ENCODE results near the gene ZCCHC8.
"Not testable (repeated sequence)": the region's sequence is repeated elsewhere in the genome, so short reads cannot be mapped to it uniquely, and the experiment has no call there.

ZCCHC8 gene

DNA sequence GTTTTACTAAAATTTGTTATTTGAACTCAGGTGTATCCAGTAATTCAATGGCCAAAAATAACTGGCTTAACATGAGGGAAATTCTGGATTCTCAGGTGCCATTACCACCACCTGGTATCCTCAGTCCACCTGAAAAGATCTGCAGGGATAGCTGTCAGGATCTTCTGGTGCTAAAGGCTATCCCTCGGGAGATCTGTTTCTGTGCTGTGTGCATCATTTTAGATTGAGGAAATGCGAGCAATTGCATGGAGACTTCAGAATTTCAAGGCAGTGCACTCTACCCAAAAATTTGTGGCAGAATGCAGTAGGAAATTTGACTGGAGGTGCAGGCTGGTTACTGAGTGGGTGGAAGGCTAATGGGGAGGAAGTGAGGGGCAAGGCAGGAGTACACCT is 26.4 kb downstream of the ZCCHC8 start:
- Histone ChIP-seq H3K9me3 (replicated peaks in 1 of 2; ENCODE audit: control insufficient read depth in 2 of 2, insufficient read depth in 1 of 2, low read depth in 1 of 2, low read length in 2 of 2) (no peaks in the 10 kb centered on the region), H3K79me1 (ENCODE audit: low read depth, low read length) (peaks cover 2% of the 10 kb centered on the region), H3K4me1 (ENCODE audit: control insufficient read depth in 2 of 2, insufficient read depth in 1 of 2, low read depth in 1 of 2, low read length in 2 of 2) (no peaks in the 10 kb centered on the region), H2BK12ac (ENCODE audit: low read length) (no peak overlapping the region), H4K91ac (ENCODE audit: low read depth, low read length, poor library complexity) (no peak overlapping the region), H2BK120ac (ENCODE audit: low read depth, low read length) (no peak overlapping the region), H2BK5ac (ENCODE audit: low read length) (no peak overlapping the region), H2BK15ac (ENCODE audit: low read length) (no peak overlapping the region), H3K9ac (ENCODE audit: low read depth, low read length, poor library complexity) (no peak overlapping the region), H3K4me2 (ENCODE audit: insufficient read depth, low read length, poor library complexity, severe bottlenecking) (no peak overlapping the region), H3K27me3 (ENCODE audit: control insufficient read depth in 3 of 3, insufficient read depth in 3 of 3, low read depth in 1 of 3, low read length in 3 of 3) (no peaks in the 10 kb centered on the region), H3K4me3 (ENCODE audit: low read length in 2 of 2) (no peak overlapping the region), H3K23ac (ENCODE audit: low read depth, low read length, poor library complexity) (no peak overlapping the region), H4K8ac (ENCODE audit: low read depth, low read length) (no peak overlapping the region), H3K4ac (ENCODE audit: low read length) (no peak overlapping the region), H3K14ac (ENCODE audit: low read length) (no peak overlapping the region), H3K36me3 (replicated peaks in 1 of 2; ENCODE audit: control insufficient read depth in 2 of 2, insufficient read depth in 2 of 2, low read length in 2 of 2) (peaks cover 31 to 80% of the 10 kb centered on the region in 2 donors), H3K27ac (replicated peaks; ENCODE audit: low read length) (no peak overlapping the region), H2AK5ac (ENCODE audit: low read depth, low read length) (no peak overlapping the region), H2AFZ (ENCODE audit: low read length) (no peak overlapping the region), H3K18ac (ENCODE audit: low read length) (no peak overlapping the region)
- no peak for DNase-seq (ENCODE audit: low spot score)
- no CpG with 5 or more reads among the region's 2 CpGs for WGBS, 2 donors (ENCODE audit: extremely low coverage in 2 of 2, insufficient read length in 2 of 2, insufficient replicate concordance in 1 of 2)

DNA sequence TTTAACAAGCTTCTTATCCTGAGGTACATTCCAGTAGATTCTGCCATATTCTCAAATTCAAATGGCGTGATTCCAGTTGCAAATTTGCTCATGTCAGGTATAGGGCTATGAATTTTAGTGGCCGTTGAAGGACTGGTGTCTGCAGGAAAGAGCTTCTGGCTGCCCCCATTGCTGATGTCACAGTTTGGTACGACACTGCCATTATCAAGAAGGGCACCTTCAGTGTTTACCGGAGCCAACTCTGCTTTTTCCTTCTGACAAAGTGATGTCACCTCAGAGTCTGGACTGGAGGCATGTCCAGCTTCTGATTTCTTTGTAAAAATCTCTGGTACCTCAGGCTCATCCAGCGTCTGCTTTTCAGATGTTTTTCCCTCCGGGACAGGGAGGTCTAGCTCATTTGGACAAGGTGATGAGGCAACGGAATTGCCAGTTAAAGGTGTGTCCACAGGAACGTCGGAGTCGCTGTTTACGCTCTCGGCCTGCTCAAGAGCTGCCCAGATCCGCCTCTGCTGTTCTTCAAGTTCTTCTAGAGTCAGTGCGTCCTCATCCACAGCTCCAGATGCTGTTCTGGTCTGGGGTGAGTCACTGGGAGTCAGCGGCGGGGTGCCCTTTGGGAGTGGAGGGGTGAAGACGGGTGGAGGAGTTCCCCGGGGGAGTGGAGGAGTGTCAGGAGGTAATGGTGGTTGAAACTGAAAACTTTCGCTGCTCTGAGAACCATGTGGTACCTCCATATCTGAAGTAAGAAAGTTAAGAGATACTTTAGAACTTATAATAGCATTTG is 27.0 kb downstream of the ZCCHC8 start:
- no peak overlapping the region for H3K4me2 ChIP-seq (ENCODE audit: insufficient read depth, low read length, poor library complexity, severe bottlenecking)
- H3K79me1 ChIP-seq (ENCODE audit: low read depth, low read length) = peaks cover 2% of the 10 kb centered on the region
- no peak overlapping the region for H3K9ac ChIP-seq (ENCODE audit: low read depth, low read length, poor library complexity)
- no peak overlapping the region for H3K4me3 ChIP-seq (ENCODE audit: low read length in 2 of 2)
- WGBS, 2 donors (ENCODE audit: extremely low coverage in 2 of 2, insufficient read length in 2 of 2, insufficient replicate concordance in 1 of 2) = no CpG with 5 or more reads among the region's 19 CpGs
- H2AFZ ChIP-seq (ENCODE audit: low read length) = no peak overlapping the region
- no peak overlapping the region for H3K18ac ChIP-seq (ENCODE audit: low read length)
- no peaks in the 10 kb centered on the region for H3K27me3 ChIP-seq (ENCODE audit: control insufficient read depth in 3 of 3, insufficient read depth in 3 of 3, low read depth in 1 of 3, low read length in 3 of 3)
- H3K14ac ChIP-seq (ENCODE audit: low read length) = no peak overlapping the region
- H3K9me3 ChIP-seq (replicated peaks in 1 of 2; ENCODE audit: control insufficient read depth in 2 of 2, insufficient read depth in 1 of 2, low read depth in 1 of 2, low read length in 2 of 2) = no peaks in the 10 kb centered on the region
- no peak overlapping the region for H2BK120ac ChIP-seq (ENCODE audit: low read depth, low read length)
- H3K4me1 ChIP-seq (ENCODE audit: control insufficient read depth in 2 of 2, insufficient read depth in 1 of 2, low read depth in 1 of 2, low read length in 2 of 2) = no peaks in the 10 kb centered on the region
- H4K91ac ChIP-seq (ENCODE audit: low read depth, low read length, poor library complexity) = no peak overlapping the region
- no peak overlapping the region for H2BK12ac ChIP-seq (ENCODE audit: low read length)
- H3K36me3 ChIP-seq (replicated peaks in 1 of 2; ENCODE audit: control insufficient read depth in 2 of 2, insufficient read depth in 2 of 2, low read length in 2 of 2) = peaks cover 28 to 74% of the 10 kb centered on the region in 2 donors
- H2BK15ac ChIP-seq (ENCODE audit: low read length) = no peak overlapping the region
- no peak overlapping the region for H2BK5ac ChIP-seq (ENCODE audit: low read length)
- no peak for DNase-seq (ENCODE audit: low spot score)
- H3K23ac ChIP-seq (ENCODE audit: low read depth, low read length, poor library complexity) = no peak overlapping the region
- H3K4ac ChIP-seq (ENCODE audit: low read length) = no peak overlapping the region
- H4K8ac ChIP-seq (ENCODE audit: low read depth, low read length) = no peak overlapping the region
- H2AK5ac ChIP-seq (ENCODE audit: low read depth, low read length) = no peak overlapping the region
- H3K27ac ChIP-seq (replicated peaks; ENCODE audit: low read length) = no peak overlapping the region

DNA sequence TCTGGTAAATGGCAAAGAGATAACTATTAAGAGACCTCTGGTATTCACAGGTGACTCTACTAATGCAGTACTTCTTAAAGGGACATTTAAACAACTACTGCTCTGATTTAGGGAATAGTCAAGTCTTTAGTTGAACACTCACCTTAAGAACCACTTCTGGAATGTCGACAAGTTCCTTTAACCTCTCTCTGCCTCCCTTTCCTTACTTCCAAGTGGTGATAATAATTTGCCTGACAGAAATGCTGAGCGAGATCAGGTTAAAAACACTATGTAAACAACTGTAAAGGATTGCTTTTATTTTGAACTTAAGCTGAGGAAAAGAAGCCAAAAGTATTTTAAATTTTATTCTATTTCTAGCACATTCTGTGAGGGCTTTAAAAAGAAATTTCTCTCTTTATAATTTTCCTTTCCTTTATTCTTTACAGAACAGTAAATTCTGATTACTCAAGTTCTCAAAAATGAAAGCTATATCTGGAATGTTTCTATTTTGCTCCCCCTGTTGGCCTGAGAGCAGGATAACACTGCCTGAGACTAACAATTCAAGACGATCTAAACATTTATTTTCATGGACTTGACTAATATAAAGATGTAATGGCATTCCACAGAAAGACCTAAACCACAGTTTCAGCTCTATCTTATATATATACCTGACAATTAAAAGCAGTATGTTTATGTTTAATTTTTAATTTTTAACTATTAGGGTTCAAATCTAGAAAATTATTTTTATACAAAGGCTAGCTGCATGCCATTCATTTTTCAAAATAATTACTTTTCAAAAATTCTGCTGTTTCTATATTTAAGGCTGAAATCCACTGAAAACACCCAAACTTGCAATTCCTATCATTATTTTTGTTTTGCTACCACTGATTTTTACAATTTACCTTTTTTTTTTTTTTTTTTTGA is 29.2 kb downstream of the ZCCHC8 start:
- Histone ChIP-seq H2BK12ac (ENCODE audit: low read length) (no peak overlapping the region), H3K4me2 (ENCODE audit: insufficient read depth, low read length, poor library complexity, severe bottlenecking) (no peak overlapping the region), H4K91ac (ENCODE audit: low read depth, low read length, poor library complexity) (no peak overlapping the region), H4K8ac (ENCODE audit: low read depth, low read length) (no peak overlapping the region), H3K23ac (ENCODE audit: low read depth, low read length, poor library complexity) (no peak overlapping the region), H3K18ac (ENCODE audit: low read length) (no peak overlapping the region), H3K27me3 (ENCODE audit: control insufficient read depth in 3 of 3, insufficient read depth in 3 of 3, low read depth in 1 of 3, low read length in 3 of 3) (no peaks in the 10 kb centered on the region), H3K14ac (ENCODE audit: low read length) (no peak overlapping the region), H2BK5ac (ENCODE audit: low read length) (no peak overlapping the region), H3K27ac (replicated peaks; ENCODE audit: low read length) (no peak overlapping the region), H2AK5ac (ENCODE audit: low read depth, low read length) (no peak overlapping the region), H2BK15ac (ENCODE audit: low read length) (no peak overlapping the region), H3K9ac (ENCODE audit: low read depth, low read length, poor library complexity) (no peak overlapping the region), H3K9me3 (replicated peaks in 1 of 2; ENCODE audit: control insufficient read depth in 2 of 2, insufficient read depth in 1 of 2, low read depth in 1 of 2, low read length in 2 of 2) (no peaks in the 10 kb centered on the region), H3K36me3 (replicated peaks in 1 of 2; ENCODE audit: control insufficient read depth in 2 of 2, insufficient read depth in 2 of 2, low read length in 2 of 2) (peaks cover 20 to 53% of the 10 kb centered on the region in 2 donors), H3K4ac (ENCODE audit: low read length) (no peak overlapping the region), H2AFZ (ENCODE audit: low read length) (no peak overlapping the region), H2BK120ac (ENCODE audit: low read depth, low read length) (no peak overlapping the region), H3K4me3 (ENCODE audit: low read length in 2 of 2) (no peak overlapping the region), H3K4me1 (ENCODE audit: control insufficient read depth in 2 of 2, insufficient read depth in 1 of 2, low read depth in 1 of 2, low read length in 2 of 2) (no peaks in the 10 kb centered on the region), H3K79me1 (ENCODE audit: low read depth, low read length) (peaks cover 2% of the 10 kb centered on the region)
- DNase-seq (ENCODE audit: low spot score) = peak; percentile 30
- no CpG with 5 or more reads among the region's 3 CpGs for WGBS, 2 donors (ENCODE audit: extremely low coverage in 2 of 2, insufficient read length in 2 of 2, insufficient replicate concordance in 1 of 2)

DNA sequence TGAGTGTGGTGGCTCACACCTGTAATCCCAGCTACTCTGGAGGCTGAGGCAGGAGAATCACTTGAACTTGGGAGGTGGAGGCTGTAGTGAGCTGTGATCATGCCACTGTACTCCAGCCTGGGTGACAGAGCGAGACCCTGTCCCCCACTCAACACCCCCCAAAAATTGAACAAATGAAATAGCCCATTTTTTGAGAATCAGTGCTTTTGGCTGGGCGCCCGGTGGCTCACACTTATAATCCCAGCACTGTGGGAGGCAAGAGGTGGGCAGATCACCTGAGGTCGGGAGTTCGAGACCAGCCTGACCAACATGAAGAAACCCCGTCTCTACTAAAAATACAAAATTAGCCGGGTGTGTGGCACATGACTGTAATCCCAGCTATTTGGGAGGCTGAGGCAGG is 30.2 kb downstream of the ZCCHC8 start:
- not testable (repeated sequence) for H3K4me1 ChIP-seq (ENCODE audit: control insufficient read depth in 2 of 2, insufficient read depth in 1 of 2, low read depth in 1 of 2, low read length in 2 of 2); DNase-seq (ENCODE audit: low spot score); H4K8ac ChIP-seq (ENCODE audit: low read depth, low read length); H3K23ac ChIP-seq (ENCODE audit: low read depth, low read length, poor library complexity); H3K4me3 ChIP-seq (ENCODE audit: low read length in 2 of 2); H3K27ac ChIP-seq (replicated peaks; ENCODE audit: low read length); H3K4me2 ChIP-seq (ENCODE audit: insufficient read depth, low read length, poor library complexity, severe bottlenecking); H4K91ac ChIP-seq (ENCODE audit: low read depth, low read length, poor library complexity); H3K14ac ChIP-seq (ENCODE audit: low read length); H2BK12ac ChIP-seq (ENCODE audit: low read length); H2AFZ ChIP-seq (ENCODE audit: low read length); H3K4ac ChIP-seq (ENCODE audit: low read length); H2BK5ac ChIP-seq (ENCODE audit: low read length); H3K9ac ChIP-seq (ENCODE audit: low read depth, low read length, poor library complexity); H2BK15ac ChIP-seq (ENCODE audit: low read length); H3K27me3 ChIP-seq (ENCODE audit: control insufficient read depth in 3 of 3, insufficient read depth in 3 of 3, low read depth in 1 of 3, low read length in 3 of 3); H3K18ac ChIP-seq (ENCODE audit: low read length); H3K9me3 ChIP-seq (replicated peaks in 1 of 2; ENCODE audit: control insufficient read depth in 2 of 2, insufficient read depth in 1 of 2, low read depth in 1 of 2, low read length in 2 of 2); H3K79me1 ChIP-seq (ENCODE audit: low read depth, low read length); H2AK5ac ChIP-seq (ENCODE audit: low read depth, low read length); H2BK120ac ChIP-seq (ENCODE audit: low read depth, low read length)
- WGBS, 2 donors (ENCODE audit: extremely low coverage in 2 of 2, insufficient read length in 2 of 2, insufficient replicate concordance in 1 of 2) = no CpG with 5 or more reads among the region's 7 CpGs
- peaks cover 13 to 43% of the 10 kb centered on the region in 2 donors for H3K36me3 ChIP-seq (replicated peaks in 1 of 2; ENCODE audit: control insufficient read depth in 2 of 2, insufficient read depth in 2 of 2, low read length in 2 of 2)
